GM12873 (cell line): ENCODE measurements around the gene INTS11.

Experiments used
- CTCF ChIP-seq: IDR thresholded peaks from 2 replicates; pipeline ENCODE4 v1.5.1; 2012; ENCODE audit warnings: low read depth, mild to moderate bottlenecking, moderate library complexity, low read length, control low read depth; ENCODE audit not compliant: insufficient read depth; ENCODE audit errors: missing control alignments

Gene INTS11

GRCh38 chr1:1348420-1349255 lies 24.2 kb upstream of the INTS11 start:
- no peak for TF ChIP-seq CTCF

DNA sequence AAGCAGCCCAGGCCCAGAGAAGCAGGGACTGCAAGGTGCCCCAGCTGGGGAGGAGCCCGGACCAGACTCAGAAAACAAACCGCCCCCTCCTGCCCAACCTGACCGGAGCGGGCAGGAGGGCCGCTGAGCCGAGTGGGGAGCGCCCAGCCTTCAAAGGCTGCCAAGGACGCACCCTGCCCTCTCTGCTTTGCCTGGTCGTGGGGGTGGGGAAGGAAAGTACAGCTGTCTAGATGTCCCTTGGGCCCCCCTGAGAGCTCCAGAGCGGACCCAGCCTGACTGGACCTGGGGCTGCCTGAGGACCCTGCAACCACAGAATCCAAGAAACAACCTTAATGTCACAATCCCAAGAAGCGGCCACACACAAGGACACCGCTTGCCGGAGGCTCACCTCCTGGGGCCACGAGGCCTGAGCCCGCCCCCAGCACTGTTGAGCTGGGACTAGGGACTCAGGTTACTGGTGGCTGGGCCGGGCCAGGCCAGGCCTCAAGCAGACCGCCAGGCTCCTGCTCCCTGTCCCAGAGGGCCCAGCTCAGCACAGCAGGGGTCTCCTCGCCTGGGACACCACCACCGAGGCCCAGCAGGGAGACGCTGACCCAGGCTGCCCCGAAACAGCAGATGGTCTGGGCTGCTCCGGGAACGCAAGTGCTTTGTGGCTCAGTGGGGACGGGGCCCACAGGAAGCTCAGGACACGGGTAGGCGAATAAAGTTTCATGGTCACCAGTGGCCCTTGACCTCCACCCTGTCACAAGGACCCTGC lies 23.4 kb upstream of the INTS11 start:
- no peak for TF ChIP-seq CTCF

DNA sequence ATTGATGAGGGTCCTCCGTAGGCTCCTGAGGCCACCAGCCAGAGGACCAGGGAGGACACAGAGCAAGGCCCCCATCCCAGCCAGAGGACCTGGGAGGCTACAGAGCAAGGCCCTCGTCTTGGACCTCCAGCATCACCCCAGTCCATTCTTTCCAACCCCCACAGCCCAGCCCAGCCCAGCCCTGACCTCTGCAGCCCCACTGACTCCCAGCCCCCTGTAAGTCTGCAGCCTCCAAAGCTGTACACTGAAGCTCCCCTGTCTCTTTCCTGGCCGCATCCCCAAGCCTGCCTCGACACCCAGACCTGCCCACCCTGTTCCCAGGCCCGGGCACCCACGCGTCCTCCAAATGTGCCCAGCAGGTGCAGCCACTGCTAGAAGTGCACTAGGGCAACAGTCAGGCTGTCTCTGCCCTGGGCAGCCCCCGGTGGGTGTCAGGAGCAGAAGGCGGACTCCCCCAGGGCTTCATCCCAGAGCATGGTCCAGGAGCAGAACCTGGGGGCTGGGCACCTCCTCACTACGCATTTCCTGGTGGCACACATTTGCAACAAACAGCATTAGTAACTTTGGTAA lies 22.7 kb upstream of the INTS11 start:
- no peak for TF ChIP-seq CTCF

GRCh38 chr1:1346501-1346890 lies 22.0 kb upstream of the INTS11 start:
- TF ChIP-seq CTCF = no peak

DNA sequence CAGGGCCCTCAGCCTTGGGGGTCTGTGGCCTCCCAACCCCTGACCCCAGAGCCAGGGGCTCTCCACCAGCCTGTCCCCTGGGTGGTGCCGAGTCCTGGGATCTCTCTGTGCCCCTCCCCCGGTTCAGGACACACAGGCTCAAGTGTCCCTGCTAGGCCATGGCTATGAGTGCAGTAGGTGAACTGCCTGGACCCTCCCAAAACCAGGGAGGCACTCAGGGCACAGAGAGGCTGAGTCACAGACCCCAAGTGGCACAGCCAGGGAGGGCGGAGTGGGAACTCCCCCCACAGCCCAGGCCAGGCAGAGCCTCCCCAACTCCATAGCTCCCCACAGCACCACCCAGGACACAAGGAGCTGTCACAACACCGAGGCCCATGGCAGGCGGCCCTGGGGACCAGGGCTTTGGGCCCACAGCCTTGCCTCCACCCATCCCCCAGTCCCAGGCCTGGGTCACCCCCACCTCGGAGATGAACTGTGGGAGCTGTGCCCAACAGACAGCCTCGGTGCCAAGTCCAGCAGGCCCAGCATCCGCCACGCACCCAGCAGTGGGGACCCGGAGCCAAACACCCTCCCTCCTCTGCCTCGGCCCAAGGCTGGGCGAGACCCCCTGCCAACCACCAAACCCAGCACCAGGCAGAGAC lies 21.5 kb upstream of the INTS11 start:
- no peak for TF ChIP-seq CTCF

DNA sequence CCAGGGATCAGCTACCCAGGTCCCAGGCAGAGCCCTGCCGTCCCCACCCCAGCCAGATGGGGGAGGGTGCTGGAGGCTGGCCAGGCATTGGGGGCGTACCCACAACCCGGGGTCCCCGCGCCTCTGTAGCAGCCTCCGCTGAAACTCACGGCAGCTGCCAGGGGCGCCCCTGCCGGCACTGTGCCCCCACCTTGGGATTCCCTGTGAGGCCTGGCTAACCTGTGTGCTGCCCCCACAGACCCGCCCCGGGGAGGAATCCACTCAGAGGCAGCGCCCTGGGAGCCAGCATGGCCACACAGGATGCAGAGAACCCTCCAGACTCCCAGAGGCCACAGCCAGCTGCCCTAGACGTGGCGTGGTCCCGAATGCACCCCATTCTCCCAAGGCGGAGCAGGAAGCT lies 20.9 kb upstream of the INTS11 start:
- no peak for TF ChIP-seq CTCF
